ENCODE measurements around the gene NCEH1. TPM values are rescaled to one million over a fixed set of nuclear protein-coding genes. Genes with fewer than 3 reads are reported as not detected.

Gene NCEH1
- total RNA-seq, 1 donor from 2014 or later: 8.4 TPM

GRCh38 chr3:172643506-172644179 is 67.2 kb downstream of the NCEH1 start:
- DNase-seq: no peak

- DNase-seq: no peak
Observed at GRCh38 chr3:172641291-172641690, 69.6 kb downstream of the NCEH1 start.

DNA sequence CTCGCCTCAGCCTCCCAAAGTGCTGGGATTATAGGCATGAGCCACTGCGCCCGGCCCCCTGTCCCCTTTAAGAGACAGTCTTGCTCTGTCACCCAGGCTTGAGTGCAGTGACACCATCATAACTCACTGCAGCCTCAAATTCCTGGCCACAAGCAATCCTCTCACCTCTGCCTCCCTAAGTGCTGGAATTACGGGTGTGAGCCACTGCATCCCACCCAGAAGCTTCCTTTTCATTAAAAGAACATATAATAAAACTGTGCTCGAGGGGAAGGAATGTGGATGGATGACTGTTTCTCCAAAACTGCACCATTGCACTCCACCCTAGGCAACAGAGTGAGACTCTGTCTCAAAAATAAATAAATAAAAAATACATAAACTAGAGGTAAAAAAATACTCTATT is 70.1 kb downstream of the NCEH1 start:
- DNase-seq: no peak

- DNase-seq: no peak
Observed at GRCh38 chr3:172635588-172635987, 75.3 kb downstream of the NCEH1 start.

- DNase-seq: no peak
Observed at GRCh38 chr3:172634948-172635347, 75.9 kb downstream of the NCEH1 start.

DNA sequence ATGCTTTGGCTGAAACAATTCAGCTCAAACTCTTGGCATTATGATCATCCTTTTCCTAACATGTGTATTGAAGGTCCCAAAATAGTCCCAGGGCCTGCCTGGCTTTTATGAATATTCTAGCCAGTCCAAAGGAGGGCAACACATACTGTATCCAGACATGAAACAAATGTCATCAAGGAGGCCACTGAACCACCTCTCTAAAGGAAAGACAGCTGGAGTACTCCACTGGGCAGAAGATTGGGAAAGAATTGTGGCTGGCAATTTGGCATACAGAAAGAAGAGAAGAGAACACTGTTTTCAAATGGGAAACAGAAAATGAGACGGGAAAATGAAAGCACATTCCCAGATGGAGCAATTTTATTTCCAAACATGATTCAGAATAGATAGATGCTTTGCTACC is 80.6 kb downstream of the NCEH1 start:
- DNase-seq: no peak

GRCh38 chr3:172629470-172629869 is 81.4 kb downstream of the NCEH1 start:
- DNase-seq: no peak

DNA sequence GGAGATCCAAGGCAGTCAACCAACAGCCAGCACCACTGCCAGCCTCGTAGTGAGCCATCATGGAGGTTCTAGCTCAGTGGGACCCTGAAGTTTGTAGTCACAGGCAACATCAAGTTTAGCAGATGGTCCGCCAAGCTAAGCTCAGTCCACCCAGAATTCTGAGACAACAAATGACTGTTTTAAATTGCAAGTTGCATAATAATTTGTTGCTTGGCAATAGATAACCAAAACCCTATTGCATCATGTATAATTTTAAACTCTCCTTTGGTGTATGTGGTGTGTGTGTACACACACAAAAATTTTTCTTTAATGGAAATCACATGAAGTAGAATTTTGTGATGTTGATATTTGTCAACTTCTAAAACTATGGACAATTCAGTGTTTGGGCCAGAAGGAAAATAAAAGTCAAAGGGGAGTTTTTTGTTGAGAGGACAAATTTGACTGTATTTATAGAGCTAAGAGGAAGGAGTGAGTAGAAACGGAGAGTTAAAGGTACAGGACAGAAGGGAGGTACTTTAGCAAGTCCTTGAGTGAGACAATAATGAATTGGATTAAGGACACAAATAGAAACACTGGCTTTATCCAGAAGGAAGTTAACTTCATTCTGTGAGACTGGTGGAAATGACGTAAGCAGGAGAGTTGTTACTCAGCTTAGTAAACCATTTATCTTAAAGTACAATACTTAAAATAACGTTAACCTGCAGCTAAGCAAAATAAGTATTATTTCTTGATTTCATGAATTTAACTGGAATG is 83.6 kb downstream of the NCEH1 start:
- no peak for DNase-seq

- DNase-seq: no peak
Observed at GRCh38 chr3:172626021-172626640, 84.7 kb downstream of the NCEH1 start.

- DNase-seq: no peak
Observed at GRCh38 chr3:172625404-172625803, 85.5 kb downstream of the NCEH1 start.

DNA sequence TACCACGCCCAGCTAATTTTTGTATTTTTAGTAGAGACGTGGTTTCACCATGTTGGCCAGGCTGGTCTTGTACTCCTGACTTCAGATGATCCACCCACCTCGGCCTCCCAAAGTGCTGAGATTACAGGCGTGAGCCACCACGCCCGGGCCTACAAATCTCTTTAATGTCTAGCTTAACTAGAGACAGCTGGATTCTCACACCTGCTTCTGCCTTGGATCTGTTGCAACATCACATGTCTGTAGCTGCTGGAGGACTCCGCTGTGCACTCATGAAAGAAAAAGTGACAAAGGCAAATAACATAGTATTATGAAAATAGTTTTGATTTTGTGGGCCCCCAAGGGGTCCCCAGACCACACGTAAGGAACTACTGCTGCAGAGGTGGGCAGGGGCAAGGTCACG is 85.9 kb downstream of the NCEH1 start:
- DNase-seq: no peak

- DNase-seq: no peak
Observed at GRCh38 chr3:172622916-172623700, 87.8 kb downstream of the NCEH1 start.

- DNase-seq: no peak
Observed at GRCh38 chr3:172622156-172622555, 88.7 kb downstream of the NCEH1 start.

- DNase-seq: no peak
Observed at GRCh38 chr3:172617976-172618375, 92.9 kb downstream of the NCEH1 start.

- DNase-seq: no peak
Observed at GRCh38 chr3:172617013-172617706, 93.7 kb downstream of the NCEH1 start.

- no peak for DNase-seq
Observed at GRCh38 chr3:172616031-172616461, 94.8 kb downstream of the NCEH1 start.

DNA sequence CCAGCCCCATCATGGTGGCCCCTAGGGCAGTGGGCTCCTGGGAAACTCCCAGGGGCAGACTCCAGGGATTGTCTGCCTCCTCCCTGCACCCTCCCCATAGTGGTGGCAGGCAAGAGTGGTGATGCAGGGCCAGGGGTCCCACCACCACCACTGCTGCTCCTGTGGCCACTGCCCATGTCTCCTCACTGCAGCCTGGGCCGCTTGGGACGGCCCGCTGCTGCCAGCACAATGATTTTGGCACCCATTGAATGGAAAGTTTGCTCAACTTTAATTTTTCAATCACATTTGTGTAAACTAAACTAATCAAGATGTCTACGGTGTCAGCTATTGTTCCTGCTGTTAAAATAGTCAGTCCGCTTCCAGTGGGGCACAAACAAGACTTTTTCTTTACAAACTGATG is 95.6 kb downstream of the NCEH1 start:
- DNase-seq: no peak

DNA sequence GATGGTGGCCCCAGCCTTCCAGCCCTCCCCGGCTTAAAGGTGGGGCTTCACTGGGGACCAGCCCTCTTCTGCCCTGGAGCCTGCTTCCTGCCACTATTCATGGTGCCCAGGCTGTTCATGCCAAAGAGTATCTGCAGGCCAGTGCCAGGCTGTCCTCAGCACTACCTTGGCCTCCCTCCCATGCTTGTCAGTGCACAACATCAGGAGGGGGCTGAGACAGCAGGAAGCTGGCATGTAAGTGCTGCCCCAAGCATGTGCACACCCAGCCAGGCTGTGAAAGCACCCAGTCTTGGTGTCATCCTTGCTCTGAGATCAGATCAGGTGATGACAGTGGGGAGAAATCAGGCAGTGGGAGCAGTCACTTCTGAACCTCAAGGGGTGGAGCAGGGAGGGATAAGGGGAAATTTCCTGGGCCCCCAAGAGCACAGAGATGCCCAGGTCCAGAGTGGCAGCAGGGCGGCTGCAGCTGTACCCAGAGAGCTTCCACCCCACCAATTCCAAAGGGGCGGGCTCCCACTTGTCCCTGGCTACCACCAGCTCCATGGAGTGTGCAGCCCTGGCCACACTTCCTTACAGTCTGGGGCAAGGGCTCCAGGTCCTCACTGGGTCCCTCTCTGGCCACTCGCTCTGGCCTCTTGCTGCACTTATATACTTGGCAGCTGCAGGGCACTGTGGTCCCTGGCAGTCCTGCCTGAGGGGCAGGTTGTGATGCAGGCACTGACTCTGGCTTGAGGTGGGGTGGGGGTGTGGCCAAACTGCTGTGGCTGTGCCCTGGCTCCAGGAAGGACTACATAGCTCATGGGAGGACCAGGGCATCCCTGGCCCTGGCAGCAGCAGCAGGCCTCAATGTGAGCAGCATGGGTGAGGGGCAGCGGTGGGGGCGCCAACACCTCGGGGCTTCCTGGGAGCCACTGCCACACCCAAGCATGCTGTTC is 96.3 kb downstream of the NCEH1 start:
- no peak for DNase-seq

DNA sequence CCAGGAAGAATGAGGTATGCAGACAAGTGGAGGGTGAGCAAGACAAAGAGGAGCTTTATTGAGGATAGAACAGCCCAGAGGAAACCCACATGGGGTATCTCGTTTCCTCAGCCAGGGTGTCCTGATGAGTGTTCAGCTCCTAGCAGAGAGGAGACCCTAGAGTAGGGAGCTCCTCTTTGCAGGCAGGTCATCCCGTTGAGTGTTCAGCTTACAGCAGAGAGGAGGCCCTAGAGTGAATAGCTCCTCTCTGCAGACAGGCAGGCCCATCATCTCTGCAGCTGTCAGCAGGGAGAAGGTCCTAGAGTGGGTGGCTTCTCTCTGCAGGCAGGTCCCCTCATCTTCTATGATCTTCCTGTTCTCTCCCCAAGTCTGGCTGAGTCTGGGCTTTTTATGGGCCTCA is 97.0 kb downstream of the NCEH1 start:
- no peak for DNase-seq

- DNase-seq: no peak
Observed at GRCh38 chr3:172612871-172613678, 97.8 kb downstream of the NCEH1 start.

All from occipital lobe (tissue), 2 donors.